ENCODE results near the gene SELENOW.
"Not testable (repeated sequence)": the region's sequence is repeated elsewhere in the genome, so short reads cannot be mapped to it uniquely, and the experiment has no call there.

SELENOW gene

GRCh38 chr19:47778049-47778953, at the start of gene SELENOW:
TSS of gene SELENOW (plus strand) at chr19:47778703. CDS start at chr19:47778786, 83 bp downstream.
- peak; percentile 79 to 84 for DNase-seq

- DNase-seq: no peak
Measured at GRCh38 chr19:47729468-47729798, 49.1 kb upstream of the SELENOW start.

- peak; percentile 20 to 23 for DNase-seq
Measured at GRCh38 chr19:47729799-47730520, 48.5 kb upstream of the SELENOW start.

- no peak for DNase-seq
Measured at GRCh38 chr19:47730521-47730889, 48.0 kb upstream of the SELENOW start.

GRCh38 chr19:47730910-47731309, 47.6 kb upstream of the SELENOW start:
- DNase-seq: no peak

GRCh38 chr19:47735131-47735530, 43.4 kb upstream of the SELENOW start:
- no peak for DNase-seq

- DNase-seq: no peak
Measured at GRCh38 chr19:47740866-47741519, 37.5 kb upstream of the SELENOW start.

GRCh38 chr19:47741544-47742140, 36.9 kb upstream of the SELENOW start:
- DNase-seq: no peak

- DNase-seq: no peak
Measured at GRCh38 chr19:47742634-47743033, 35.9 kb upstream of the SELENOW start.

GRCh38 chr19:47745010-47745901, 33.2 kb upstream of the SELENOW start, which contains the start of gene NOP53:
TSS of gene NOP53 (plus strand) at chr19:47745546. CDS start at chr19:47745560, 14 bp downstream.
- peak; percentile 96 to 97 for DNase-seq

- not testable (repeated sequence) for DNase-seq
Measured at GRCh38 chr19:47746129-47746528, 32.4 kb upstream of the SELENOW start.

- DNase-seq: no peak
Measured at GRCh38 chr19:47749326-47749725, 29.2 kb upstream of the SELENOW start.

- no peak for DNase-seq
Measured at GRCh38 chr19:47750752-47751151, 27.8 kb upstream of the SELENOW start.

GRCh38 chr19:47752440-47753211, 25.9 kb upstream of the SELENOW start:
- no peak for DNase-seq

- DNase-seq: no peak
Measured at GRCh38 chr19:47754206-47755064, 24.1 kb upstream of the SELENOW start.

- DNase-seq: no peak
Measured at GRCh38 chr19:47755065-47755761, 23.3 kb upstream of the SELENOW start.

- DNase-seq: no peak
Measured at GRCh38 chr19:47755762-47756626, 22.5 kb upstream of the SELENOW start.

GRCh38 chr19:47756627-47756929, 21.9 kb upstream of the SELENOW start:
- no peak for DNase-seq
